SU-DHL-6 (cell line): ENCODE results near the gene C10orf71.

Experiments used
- H2AFZ ChIP-seq: fragments of 200-600 bp; sonication (generic); 2 replicates; pipeline ENCODE4 v1.6.1; 2014; ENCODE audit warnings: low read depth, mild to moderate bottlenecking, moderate library complexity, mixed read lengths, antibody characterized with exemption, low read length; ENCODE audit not compliant: severe bottlenecking
- H3F3A ChIP-seq: fragments of 200-600 bp; shearing (Covaris generic); 2 replicates; pipeline ENCODE4 v1.6.0; 2016; ENCODE audit warnings: antibody characterized with exemption, mild to moderate bottlenecking; ENCODE audit not compliant: insufficient read depth
- H3K27ac ChIP-seq: fragments of 200-600 bp; sonication (generic); 2 replicates; pipeline ENCODE4 v1.5.1; 2016; ENCODE audit warnings: low read depth, mild to moderate bottlenecking, low read length, moderate library complexity, mixed read lengths
- H3K27me3 ChIP-seq: fragments of 200-600 bp; sonication (generic), shearing (Covaris generic); 2 replicates; pipeline ENCODE4 v1.6.0; 2014; ENCODE audit warnings: mild to moderate bottlenecking, low read length
- H3K36me3 ChIP-seq: fragments of 200-600 bp; sonication (generic); 2 replicates; pipeline ENCODE4 v1.6.1; 2014; ENCODE audit warnings: mild to moderate bottlenecking, low read length, mixed read lengths
- H3K4me2 ChIP-seq: fragments of 300-600, 200-600 bp; shearing (Covaris generic), sonication (generic); 2 replicates; pipeline ENCODE4 v1.6.0; 2014; ENCODE audit warnings: low read length, low read depth, mild to moderate bottlenecking; ENCODE audit not compliant: poor library complexity, severe bottlenecking
- H3K4me3 ChIP-seq: fragments of 200-600 bp; sonication (generic); 2 replicates; pipeline ENCODE4 v1.5.1; 2014; ENCODE audit warnings: antibody characterized with exemption, low read length, mild to moderate bottlenecking, mixed read lengths; ENCODE audit not compliant: insufficient read depth, poor library complexity, severe bottlenecking
- H3K79me2 ChIP-seq: fragments of 200-600 bp; sonication (generic); 2 replicates; pipeline ENCODE4 v1.6.1; 2014; ENCODE audit warnings: mild to moderate bottlenecking, low read length, moderate library complexity; ENCODE audit not compliant: insufficient read depth
- H3K9ac ChIP-seq: fragments of 200-600 bp; sonication (generic); 2 replicates; pipeline ENCODE4 v1.7.0; 2014; ENCODE audit warnings: mild to moderate bottlenecking, low read length
- H3K9me2 ChIP-seq: fragments of 200-600 bp; sonication (generic); replicated peaks from 2 replicates; pipeline ENCODE4 v1.6.1; 2014; ENCODE audit warnings: low read length; ENCODE audit not compliant: insufficient read depth
- H3K9me3 ChIP-seq: fragments of 200-600 bp; sonication (generic); 2 replicates; pipeline ENCODE4 v1.6.1; 2014; ENCODE audit warnings: low read length, mixed read lengths; ENCODE audit not compliant: insufficient read depth
- H4K20me1 ChIP-seq: fragments of 200-600 bp; sonication (generic); 2 replicates; pipeline ENCODE4 v1.6.1; 2014; ENCODE audit warnings: low read depth, mild to moderate bottlenecking, antibody characterized with exemption, low read length, moderate library complexity, mixed read lengths
- CTCF ChIP-seq: fragments of 200-600 bp; sonication (generic); IDR thresholded peaks from one replicate; pipeline ENCODE4 v1.5.1; 2017; ENCODE audit warnings: antibody characterized with exemption, mild to moderate bottlenecking, low read length, moderate library complexity; ENCODE audit not compliant: insufficient read depth, poor library complexity, severe bottlenecking
- EZH2phosphoT487 ChIP-seq: fragments of 200-600 bp; sonication (generic), shearing (Covaris generic); conservative IDR thresholded peaks from 2 replicates; pipeline ENCODE4 v1.6.1; 2018; ENCODE audit warnings: mild to moderate bottlenecking, antibody characterized with exemption, low read length, moderate library complexity, mixed read lengths

The C10orf71 gene

GRCh38 chr10:49363309-49364031 is 64.5 kb downstream of the C10orf71 start:
- H3F3A ChIP-seq, result no peaks in the 10 kb centered on the region
- H3K27ac ChIP-seq, result no peak overlapping the region
- no peak overlapping the region for H3K4me3 ChIP-seq
- H3K9me2 ChIP-seq, result no peaks in the 10 kb centered on the region
- no peaks in the 10 kb centered on the region for H3K27me3 ChIP-seq
- no peaks in the 10 kb centered on the region for H3K79me2 ChIP-seq
- no peak overlapping the region for H2AFZ ChIP-seq
- TF ChIP-seq EZH2phosphoT487, result no peak
- TF ChIP-seq CTCF, result no peak
- H4K20me1 ChIP-seq, result no peaks in the 10 kb centered on the region
- no peaks in the 10 kb centered on the region for H3K9me3 ChIP-seq
- H3K9ac ChIP-seq, result no peak overlapping the region
- no peaks in the 10 kb centered on the region for H3K36me3 ChIP-seq
- H3K4me2 ChIP-seq, result no peak overlapping the region

GRCh38 chr10:49364051-49364450 is 65.1 kb downstream of the C10orf71 start:
- Histone ChIP-seq H3K9me2 (no peaks in the 10 kb centered on the region), H3F3A (no peaks in the 10 kb centered on the region), H3K27ac (no peak overlapping the region), H3K27me3 (no peaks in the 10 kb centered on the region), H3K4me2 (no peak overlapping the region), H2AFZ (no peak overlapping the region), H3K9ac (no peak overlapping the region), H4K20me1 (no peaks in the 10 kb centered on the region), H3K36me3 (no peaks in the 10 kb centered on the region), H3K9me3 (no peaks in the 10 kb centered on the region), H3K79me2 (no peaks in the 10 kb centered on the region), H3K4me3 (no peak overlapping the region)
- TF ChIP-seq EZH2phosphoT487 (no peak), CTCF (no peak)

- no peak overlapping the region for H3K27ac ChIP-seq
- H2AFZ ChIP-seq, result no peak overlapping the region
- TF ChIP-seq EZH2phosphoT487 (no peak), CTCF (no peak)
- H3F3A ChIP-seq, result no peaks in the 10 kb centered on the region
- H4K20me1 ChIP-seq, result no peaks in the 10 kb centered on the region
- no peaks in the 10 kb centered on the region for H3K27me3 ChIP-seq
- no peak overlapping the region for H3K4me2 ChIP-seq
- no peaks in the 10 kb centered on the region for H3K79me2 ChIP-seq
- no peaks in the 10 kb centered on the region for H3K9me2 ChIP-seq
- H3K4me3 ChIP-seq, result no peak overlapping the region
- H3K36me3 ChIP-seq, result no peaks in the 10 kb centered on the region
- no peaks in the 10 kb centered on the region for H3K9me3 ChIP-seq
- no peak overlapping the region for H3K9ac ChIP-seq
Measured at GRCh38 chr10:49364747-49365146, 65.8 kb downstream of the C10orf71 start.
